Activated CD8-positive, alpha-beta T cell treated with anti-CD3 and anti-CD28 coated beads, Interleukin-2, amount 10 ng/mL, durations not matched to agents 7 days and 5 days (primary cell): ENCODE results near the gene PRRX2. TPM values are rescaled to one million over a fixed set of nuclear protein-coding genes. Genes with fewer than 3 reads are reported as not detected.
"Not testable (repeated sequence)": the region's sequence is repeated elsewhere in the genome, so short reads cannot be mapped to it uniquely, and the experiment has no call there.

Experiments
- ATAC-seq: fragments of 150-1000 bp; cut with Tn5 transposase; one replicate; pipeline ENCODE4 v1.10.0; 2021; ENCODE audit warnings: moderate library complexity
- CTCF ChIA-PET: fragments of 350-600 bp; sonication (Branson Sonifier 250); formaldehyde crosslinking; loops from one replicate; lab custom pipeline; 2021; ENCODE audit warnings: antibody characterized with exemption; lab: Charles Lee
- POLR2A ChIA-PET: fragments of 350-600 bp; sonication (Branson Sonifier 250); formaldehyde crosslinking; loops from one replicate; lab custom pipeline; 2021; ENCODE audit warnings: antibody characterized with exemption; lab: Charles Lee
- DNase-seq: peaks from one replicate; pipeline ENCODE4 v3.0.0-alpha.2; 2020
- H3K27ac Mint-ChIP-seq: one replicate; pipeline ENCODE4 v1.8.0; 2021; ENCODE audit warnings: mild to moderate bottlenecking, mixed read lengths
- H3K27me3 Mint-ChIP-seq: one replicate; pipeline ENCODE4 v1.8.0; 2021; ENCODE audit warnings: low read depth, mixed read lengths
- H3K36me3 Mint-ChIP-seq: one replicate; pipeline ENCODE4 v1.8.0; 2021; ENCODE audit warnings: low read depth, mixed read lengths
- H3K4me1 Mint-ChIP-seq: one replicate; pipeline ENCODE4 v1.8.0; 2021; ENCODE audit warnings: low read depth, mixed read lengths
- H3K4me3 Mint-ChIP-seq: one replicate; pipeline ENCODE4 v1.8.0; 2021; ENCODE audit warnings: mild to moderate bottlenecking, mixed read lengths
- H3K9me3 Mint-ChIP-seq: one replicate; pipeline ENCODE4 v1.8.0; 2022; ENCODE audit warnings: mixed read lengths; ENCODE audit not compliant: insufficient read depth
- total RNA-seq, 2 experiments: library from RNA; stranded (reverse); gene quantifications; one replicate each; pipeline ENCODE4 v1.2.3, GENCODE V29; 2021

PRRX2 gene
- total RNA-seq, 2 experiments from 2014 or later, result 0.21 TPM; not detected in 1

DNA sequence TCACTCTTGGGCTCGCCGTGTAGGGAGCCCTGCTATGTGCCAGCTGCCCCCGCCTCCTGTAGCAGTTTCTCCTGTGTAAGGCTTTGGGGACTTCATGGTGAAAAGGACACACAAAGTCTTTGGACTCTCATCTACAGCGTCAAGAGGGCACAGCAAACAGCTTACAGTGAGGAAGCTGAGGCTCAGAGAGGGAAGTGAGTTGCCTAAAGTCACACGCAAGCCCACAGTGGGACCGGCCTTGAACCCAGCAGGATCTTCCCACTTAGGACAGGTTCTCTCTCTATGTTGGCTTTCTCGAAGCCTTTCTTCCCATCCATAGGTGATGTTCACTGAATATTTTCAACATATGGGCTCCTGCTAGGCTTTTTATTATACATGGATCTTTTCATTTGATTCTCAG is 9.8 kb upstream of the PRRX2 start:
- no peak overlapping the region for H3K4me3 Mint-ChIP-seq
- ATAC-seq, result no peak

DNA sequence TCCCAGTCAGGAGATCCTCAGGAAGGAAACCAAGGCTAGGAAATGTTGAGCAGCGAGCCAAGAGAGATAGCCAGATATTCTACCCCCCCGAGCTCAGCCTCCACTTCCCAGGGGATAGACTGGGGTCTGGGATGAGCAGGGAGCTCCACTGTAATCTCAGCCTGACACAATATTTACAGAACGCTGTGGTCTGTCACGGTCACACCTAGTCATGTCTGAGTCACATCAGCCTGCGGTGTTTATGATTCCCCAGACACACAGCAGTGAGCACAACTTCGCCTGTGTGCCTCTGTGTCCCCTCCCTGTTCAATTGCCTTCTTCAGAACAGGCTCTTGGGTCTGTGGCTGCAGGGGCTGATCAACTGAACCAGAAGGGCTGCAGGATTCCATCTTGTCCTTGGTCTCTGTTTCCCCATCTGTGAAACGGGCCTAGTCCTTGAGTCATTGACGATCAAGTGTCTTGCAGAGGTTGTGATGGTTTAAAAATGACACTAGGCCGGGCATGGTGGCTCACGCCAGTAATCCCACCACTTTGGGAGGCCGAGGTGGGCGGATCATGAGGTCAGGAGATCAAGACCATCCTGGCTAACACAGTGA is 8.6 kb upstream of the PRRX2 start:
- no peak for DNase-seq
- no peak for ATAC-seq
- POLR2A ChIA-PET, result no interaction called here
- Mint-ChIP-seq H3K4me3 (no peak overlapping the region), H3K4me1 (no peaks in the 10 kb centered on the region), H3K27me3 (peaks cover 13% of the 10 kb centered on the region), H3K27ac (no peak overlapping the region), H3K9me3 (no peaks in the 10 kb centered on the region), H3K36me3 (no peaks in the 10 kb centered on the region)
- CTCF ChIA-PET, result interaction anchor here (1.4 kb wide), 1 partner anchor 33 kb away, joined by 3 read pairs; no protein-coding TSS in a partner anchor

More for the DNA sequence above, 9.8 kb upstream of the PRRX2 start:
- H3K27me3 Mint-ChIP-seq, result peaks cover 7% of the 10 kb centered on the region
- POLR2A ChIA-PET, result no interaction called here
- no peak for DNase-seq
- no peaks in the 10 kb centered on the region for H3K36me3 Mint-ChIP-seq
- H3K4me1 Mint-ChIP-seq, result no peaks in the 10 kb centered on the region
- H3K27ac Mint-ChIP-seq, result no peak overlapping the region
- CTCF ChIA-PET, result interaction anchor here (1.4 kb wide), 1 partner anchor 31 kb away, joined by 3 read pairs; no protein-coding TSS in a partner anchor
- no peaks in the 10 kb centered on the region for H3K9me3 Mint-ChIP-seq

DNA sequence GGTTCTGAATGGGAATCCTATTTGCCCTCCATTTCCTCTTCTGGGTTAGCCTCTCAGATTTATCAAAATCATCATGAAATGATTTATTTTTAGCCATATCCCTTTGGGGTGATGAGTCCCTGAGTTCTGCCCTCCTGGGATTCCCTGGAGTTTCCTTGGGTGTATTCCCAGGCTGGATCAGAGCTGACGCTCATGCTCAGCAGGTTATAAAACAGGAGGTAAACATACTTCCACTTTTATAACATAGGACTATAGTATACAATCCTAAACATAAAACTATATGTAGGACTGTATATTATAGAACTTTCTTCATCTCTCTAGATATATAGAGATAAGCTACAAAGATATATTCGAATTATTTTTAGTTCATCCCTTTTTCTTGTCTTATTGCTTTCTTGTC is 4.4 kb upstream of the PRRX2 start:
- Mint-ChIP-seq H3K4me3 (no peak overlapping the region), H3K4me1 (peaks cover 9% of the 10 kb centered on the region), H3K9me3 (no peaks in the 10 kb centered on the region), H3K27ac (no peak overlapping the region), H3K27me3 (peaks cover 18% of the 10 kb centered on the region), H3K36me3 (no peaks in the 10 kb centered on the region)
- DNase-seq (no peak), ATAC-seq (no peak)
- ChIA-PET CTCF (interaction anchor here (1.5 kb wide), 1 partner anchor 130 kb away, joined by 7 read pairs; no protein-coding TSS in a partner anchor), POLR2A (no interaction called here)

DNA sequence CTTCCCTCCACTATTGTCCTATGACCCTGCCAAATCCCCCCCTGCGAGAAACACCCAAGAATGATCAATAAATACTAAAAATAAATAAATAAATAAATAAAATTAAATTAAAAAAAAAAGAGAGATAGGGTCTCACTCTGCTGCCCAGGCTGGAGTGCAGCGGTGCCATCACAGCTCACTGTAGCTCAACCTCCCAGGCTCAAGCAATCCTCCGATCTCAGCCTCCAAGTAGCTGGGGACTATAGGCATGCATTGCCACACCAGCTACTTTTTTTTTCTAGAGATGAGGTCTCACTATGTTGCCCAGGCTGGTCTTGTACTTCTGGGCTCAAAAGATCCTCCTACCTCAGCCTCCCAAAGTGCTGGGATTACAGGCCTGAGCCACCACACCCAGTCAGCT is 3.2 kb upstream of the PRRX2 start:
- peaks cover 18% of the 10 kb centered on the region for H3K27me3 Mint-ChIP-seq
- DNase-seq, H3K9me3 Mint-ChIP-seq, H3K4me3 Mint-ChIP-seq, H3K27ac Mint-ChIP-seq, H3K4me1 Mint-ChIP-seq, POLR2A ChIA-PET, H3K36me3 Mint-ChIP-seq, ATAC-seq: not testable (repeated sequence)
- CTCF ChIA-PET, result interaction anchor here (0.7 to 1.5 kb wide), 4 partner anchors 21 to 128 kb away, joined by 3 to 4 read pairs (median 3); no protein-coding TSS in a partner anchor

- ChIA-PET POLR2A (no interaction called here), CTCF (no interaction called here)
- DNase-seq (peak; percentile 26), ATAC-seq (peak; percentile 44)
- H3K27ac Mint-ChIP-seq, result no peak overlapping the region
- no peaks in the 10 kb centered on the region for H3K9me3 Mint-ChIP-seq
- peaks cover 9% of the 10 kb centered on the region for H3K4me1 Mint-ChIP-seq
- peak overlapping the region; percentile 61 for H3K4me3 Mint-ChIP-seq
- H3K27me3 Mint-ChIP-seq, result peaks cover 20% of the 10 kb centered on the region
- H3K36me3 Mint-ChIP-seq, result no peaks in the 10 kb centered on the region
Measured at GRCh38 chr9:129664746-129665388, 580 bp upstream of the PRRX2 start.

DNA sequence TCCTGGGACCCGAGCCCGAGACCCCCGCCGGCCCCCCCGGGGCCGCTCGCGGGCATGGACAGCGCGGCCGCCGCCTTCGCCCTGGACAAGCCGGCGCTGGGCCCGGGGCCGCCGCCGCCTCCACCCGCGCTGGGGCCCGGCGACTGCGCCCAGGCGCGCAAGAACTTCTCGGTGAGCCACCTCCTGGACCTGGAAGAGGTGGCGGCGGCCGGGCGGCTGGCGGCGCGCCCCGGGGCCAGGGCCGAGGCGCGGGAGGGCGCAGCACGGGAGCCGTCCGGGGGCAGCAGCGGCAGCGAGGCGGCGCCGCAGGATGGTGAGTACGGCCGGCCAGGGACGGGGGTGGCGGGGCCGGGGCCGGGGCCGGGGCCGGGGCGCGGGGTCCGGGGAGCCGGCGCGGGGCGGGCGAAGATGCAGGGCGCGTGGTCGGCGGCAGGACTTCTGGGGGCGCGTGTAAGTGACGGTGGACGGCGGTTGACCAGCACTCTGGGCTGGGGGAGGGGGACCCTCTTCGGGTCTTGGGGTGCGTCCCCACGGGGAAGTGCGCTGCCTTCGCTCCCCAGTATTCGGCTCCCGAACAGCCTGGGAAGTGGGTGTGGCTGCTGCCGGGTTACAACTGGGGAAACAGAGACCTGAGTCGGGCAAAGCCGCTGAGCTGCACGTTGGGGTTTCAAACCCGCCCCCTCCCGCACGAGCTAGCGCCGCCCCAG is 520 bp downstream of the PRRX2 start:
- no peak for DNase-seq
- Mint-ChIP-seq H3K27ac (no peak overlapping the region), H3K4me3 (peak overlapping the region; percentile 12), H3K4me1 (peaks cover 11% of the 10 kb centered on the region), H3K9me3 (no peaks in the 10 kb centered on the region), H3K36me3 (no peaks in the 10 kb centered on the region), H3K27me3 (peaks cover 17% of the 10 kb centered on the region)
- ATAC-seq, result peak; percentile 45
- POLR2A ChIA-PET, result no interaction called here
- CTCF ChIA-PET, result no interaction called here

DNA sequence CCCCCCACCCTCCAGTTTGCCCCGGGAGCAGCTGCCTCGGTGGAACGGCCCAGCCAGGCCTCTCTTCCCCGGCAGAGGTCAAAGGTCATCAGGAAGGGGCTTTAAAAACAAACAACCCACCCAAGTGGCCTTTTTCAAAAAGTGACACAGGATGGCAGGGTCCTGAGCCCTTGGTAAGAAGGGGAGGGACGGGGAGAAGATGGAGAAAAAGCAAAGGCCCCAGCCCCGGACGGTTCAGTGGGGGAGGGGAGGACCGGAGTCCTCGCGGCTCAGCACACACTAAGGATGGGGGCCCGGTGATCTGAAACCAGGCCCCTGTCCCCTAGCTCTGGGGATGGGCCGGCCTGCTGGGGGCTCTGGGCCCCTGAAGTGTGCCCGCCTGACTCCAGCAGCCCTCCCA is 1.1 kb downstream of the PRRX2 start:
- CTCF ChIA-PET, result no interaction called here
- no peak for ATAC-seq
- no peak overlapping the region for H3K4me3 Mint-ChIP-seq

GRCh38 chr9:129667378-129667777 is 1.9 kb downstream of the PRRX2 start:
- Mint-ChIP-seq H3K27ac (no peak overlapping the region), H3K27me3 (peaks cover 13% of the 10 kb centered on the region), H3K9me3 (no peaks in the 10 kb centered on the region), H3K4me1 (peaks cover 17% of the 10 kb centered on the region), H3K4me3 (no peak overlapping the region), H3K36me3 (no peaks in the 10 kb centered on the region)
- ChIA-PET CTCF (no interaction called here), POLR2A (interaction anchor here (1.1 kb wide), 1 partner anchor 71 kb away, joined by 5 read pairs; no protein-coding TSS in a partner anchor)
- ATAC-seq (no peak), DNase-seq (no peak)

More for the DNA sequence above, 1.1 kb downstream of the PRRX2 start:
- Mint-ChIP-seq H3K9me3 (no peaks in the 10 kb centered on the region), H3K36me3 (no peaks in the 10 kb centered on the region), H3K4me1 (peaks cover 15% of the 10 kb centered on the region), H3K27ac (no peak overlapping the region), H3K27me3 (peaks cover 13% of the 10 kb centered on the region)
- POLR2A ChIA-PET, result interaction anchor here (1.1 kb wide), 1 partner anchor 72 kb away, joined by 5 read pairs; no protein-coding TSS in a partner anchor
- no peak for DNase-seq

DNA sequence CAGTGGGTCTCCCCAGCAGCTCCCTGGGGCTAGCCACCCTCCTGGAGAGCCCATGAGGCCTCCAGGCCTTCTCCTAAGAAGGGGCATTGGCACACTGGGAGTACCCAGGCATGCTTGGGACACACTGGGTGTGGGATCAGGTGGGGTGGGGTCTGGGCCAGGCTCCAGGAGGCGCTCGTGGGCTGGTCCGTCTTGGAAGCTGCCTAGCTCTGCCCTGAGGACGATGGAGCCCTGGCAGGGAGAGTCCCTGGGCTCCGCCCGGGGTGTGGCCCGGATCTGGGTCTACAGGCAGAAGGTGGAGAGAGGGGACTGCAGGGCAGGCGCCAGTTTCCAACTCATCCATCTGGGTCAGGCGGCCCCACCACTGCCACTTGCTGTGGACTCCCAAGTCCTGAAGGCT is 2.4 kb downstream of the PRRX2 start:
- Mint-ChIP-seq H3K4me1 (peaks cover 17% of the 10 kb centered on the region), H3K9me3 (no peaks in the 10 kb centered on the region), H3K4me3 (no peak overlapping the region), H3K27ac (no peak overlapping the region), H3K27me3 (peaks cover 10% of the 10 kb centered on the region), H3K36me3 (no peaks in the 10 kb centered on the region)
- ATAC-seq (no peak), DNase-seq (no peak)
- ChIA-PET CTCF (no interaction called here), POLR2A (interaction anchor here (1.1 kb wide), 1 partner anchor 70 kb away, joined by 5 read pairs; no protein-coding TSS in a partner anchor)

DNA sequence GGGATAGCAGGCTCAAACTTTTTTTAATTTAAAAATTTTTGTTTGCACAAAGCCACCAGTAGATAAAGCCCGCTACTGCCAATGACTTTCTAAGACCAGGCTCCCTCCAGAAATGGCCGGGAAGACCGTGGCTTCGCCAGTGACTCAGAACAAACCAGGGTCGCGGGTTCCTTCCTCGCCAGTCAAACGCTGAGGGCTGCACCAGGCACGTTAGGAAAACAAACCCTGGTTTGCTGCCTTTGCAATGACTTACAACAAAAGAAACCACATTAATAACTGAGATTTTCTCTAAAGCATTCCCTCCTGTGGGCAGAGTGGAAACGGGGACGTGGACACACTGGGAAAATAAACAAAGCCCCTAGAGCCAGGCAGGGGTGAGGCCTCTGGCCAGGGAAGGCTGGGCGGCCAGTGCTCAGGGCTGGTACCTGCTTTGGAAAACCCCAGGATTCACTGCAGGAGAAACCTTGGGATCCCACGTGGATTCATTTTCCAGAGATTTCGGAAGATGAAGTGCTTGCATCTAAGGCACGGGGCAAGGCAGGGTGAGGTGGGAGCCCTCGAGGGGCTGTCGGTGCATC is 3.8 kb downstream of the PRRX2 start:
- Mint-ChIP-seq H3K9me3 (no peaks in the 10 kb centered on the region), H3K4me3 (no peak overlapping the region), H3K36me3 (no peaks in the 10 kb centered on the region), H3K27me3 (peaks cover 10% of the 10 kb centered on the region), H3K4me1 (peaks cover 17% of the 10 kb centered on the region), H3K27ac (no peak overlapping the region)
- CTCF ChIA-PET, result no interaction called here
- POLR2A ChIA-PET, result interaction anchor here (0.6 to 0.9 kb wide), 2 partner anchors 10 to 57 kb away, joined by 3 to 4 read pairs; no protein-coding TSS in a partner anchor
- ATAC-seq (no peak), DNase-seq (no peak)

GRCh38 chr9:129669946-129670345 is 4.5 kb downstream of the PRRX2 start:
- H3K27ac Mint-ChIP-seq, result no peak overlapping the region
- no peaks in the 10 kb centered on the region for H3K36me3 Mint-ChIP-seq

More at GRCh38 chr9:129669946-129670345, 4.5 kb downstream of the PRRX2 start:
- Mint-ChIP-seq H3K9me3 (no peaks in the 10 kb centered on the region), H3K4me3 (no peak overlapping the region), H3K27me3 (peaks cover 6% of the 10 kb centered on the region), H3K4me1 (peaks cover 13% of the 10 kb centered on the region)
- ChIA-PET POLR2A (interaction anchor here (0.9 kb wide), 1 partner anchor 56 kb away, joined by 3 read pairs; no protein-coding TSS in a partner anchor), CTCF (no interaction called here)
- DNase-seq, result no peak
- ATAC-seq, result no peak
